IgD-negative memory B cell (primary cell): ENCODE measurements around the gene TLCD3A. TPM values are rescaled to one million over a fixed set of nuclear protein-coding genes. Genes with fewer than 3 reads are reported as not detected.
"Not testable (repeated sequence)": the region's sequence is repeated elsewhere in the genome, so short reads cannot be mapped to it uniquely, and the experiment has no call there.

Source experiments
- H3K27ac Mint-ChIP-seq, 3 donors: one replicate each; pipeline ENCODE4 v1.8.0; 2020 to 2022; ENCODE audit warnings: mild to moderate bottlenecking in 3 of 3, mixed read lengths in 3 of 3, moderate library complexity in 1 of 3
- H3K27me3 Mint-ChIP-seq: one replicate; pipeline ENCODE4 v1.8.0; 2021; ENCODE audit warnings: mixed read lengths
- H3K36me3 Mint-ChIP-seq: one replicate; pipeline ENCODE4 v1.8.0; 2020; ENCODE audit warnings: mild to moderate bottlenecking, mixed read lengths
- H3K4me1 Mint-ChIP-seq, 3 donors: one replicate each; pipeline ENCODE4 v1.8.0; 2020 to 2022; ENCODE audit warnings: mixed read lengths in 3 of 3, mild to moderate bottlenecking in 1 of 3
- H3K4me3 Mint-ChIP-seq, 4 donors: one replicate each; pipeline ENCODE4 v1.8.0; 2020 to 2022; ENCODE audit warnings: mild to moderate bottlenecking in 4 of 4, mixed read lengths in 4 of 4, moderate library complexity in 3 of 4
- H3K9me3 Mint-ChIP-seq, 3 donors: one replicate each; pipeline ENCODE4 v1.8.0; 2020 to 2021; ENCODE audit warnings: mixed read lengths in 3 of 3, mild to moderate bottlenecking in 1 of 3
- polyA plus RNA-seq: library from polyadenylated mRNA; unstranded; fragments of 300-500 nt; fragmentation: Illumina TruSeq; gene quantifications from one replicate; pipeline ENCODE4 v1.2.3, GENCODE V29; 2021

TLCD3A gene
- polyA plus RNA-seq, 1 donor from 2014 or later: 0.65 TPM

GRCh38 chr17:778096-778495 is 45.7 kb downstream of the TLCD3A start:
- H3K9me3 Mint-ChIP-seq: no peaks in the 10 kb centered on the region
- H3K4me1 Mint-ChIP-seq: peaks cover 12 to 20% (median 15%) of the 10 kb centered on the region in 3 donors
- H3K27me3 Mint-ChIP-seq: no peaks in the 10 kb centered on the region
- H3K27ac Mint-ChIP-seq: peak overlapping the region in 1 of 3 donors; percentile 12
- H3K36me3 Mint-ChIP-seq: peaks cover 4% of the 10 kb centered on the region
- H3K4me3 Mint-ChIP-seq: peak overlapping the region in 1 of 4 donors; percentile 68

- H3K4me3 Mint-ChIP-seq: peak within 1 kb of the TSS; percentile 96 to 100 (median 98)
- peak within 1 kb of the TSS; percentile 98 for H3K27ac Mint-ChIP-seq
- peaks cover 2% of the 10 kb centered on the region for H3K36me3 Mint-ChIP-seq
- H3K9me3 Mint-ChIP-seq: no peaks in the 10 kb centered on the region
- no peaks in the 10 kb centered on the region for H3K27me3 Mint-ChIP-seq
- peaks cover 17 to 22% (median 20%) of the 10 kb centered on the region in 3 donors for H3K4me1 Mint-ChIP-seq
These were observed 49.7 kb downstream of the TLCD3A start, which contains the start of the genes GLOD4 and MRM3 for GRCh38 chr17:781805-782731. Gene GLOD4 (minus strand): TSS chr17:782280. CDS start chr17:782255, 25 bp downstream. Gene MRM3 (plus strand): TSS chr17:782353. CDS start chr17:782379, 26 bp downstream.

DNA sequence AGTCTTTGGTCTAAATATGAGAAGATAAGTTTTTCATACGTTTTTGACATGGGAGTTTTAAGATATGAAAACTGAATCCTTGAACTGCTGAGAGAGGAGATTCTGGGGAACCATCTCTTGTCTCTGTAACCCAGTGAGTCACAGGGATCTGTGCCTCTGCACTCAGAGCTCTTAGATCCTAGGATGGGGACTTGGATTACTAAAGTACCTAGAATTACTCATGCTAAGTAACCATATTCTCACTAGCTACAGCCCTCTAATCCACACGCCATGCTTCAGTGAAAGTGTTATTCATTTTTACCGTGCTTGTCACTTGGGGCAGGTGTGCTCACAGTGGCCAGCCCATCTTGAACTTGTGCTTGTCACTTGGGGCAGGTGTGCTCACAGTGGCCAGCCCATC is 51.7 kb downstream of the TLCD3A start:
- H3K4me1 Mint-ChIP-seq: peaks cover 19 to 22% (median 22%) of the 10 kb centered on the region in 3 donors
- H3K9me3 Mint-ChIP-seq: no peaks in the 10 kb centered on the region
- H3K27me3 Mint-ChIP-seq: no peaks in the 10 kb centered on the region
- peaks cover 2% of the 10 kb centered on the region for H3K36me3 Mint-ChIP-seq
- peak overlapping the region; percentile 46 to 97 (median 66) for H3K4me3 Mint-ChIP-seq
- peak overlapping the region in 1 of 3 donors; percentile 98 for H3K27ac Mint-ChIP-seq

- H3K9me3 Mint-ChIP-seq, H3K27me3 Mint-ChIP-seq, H3K36me3 Mint-ChIP-seq, H3K4me3 Mint-ChIP-seq, H3K27ac Mint-ChIP-seq: not testable (repeated sequence)
- H3K4me1 Mint-ChIP-seq: peaks cover 16 to 20% (median 19%) of the 10 kb centered on the region in 3 donors
These were observed 53.5 kb downstream of the TLCD3A start for GRCh38 chr17:785901-786300.

- Mint-ChIP-seq H3K36me3 (peaks cover 2% of the 10 kb centered on the region), H3K9me3 (no peaks in the 10 kb centered on the region), H3K4me3 (no peak overlapping the region), H3K27me3 (no peaks in the 10 kb centered on the region), H3K27ac (peak overlapping the region in 1 of 3 donors; percentile 65), H3K4me1 (peaks cover 10 to 13% (median 12%) of the 10 kb centered on the region in 3 donors)
These were observed 55.3 kb downstream of the TLCD3A start for GRCh38 chr17:787641-788221.

DNA sequence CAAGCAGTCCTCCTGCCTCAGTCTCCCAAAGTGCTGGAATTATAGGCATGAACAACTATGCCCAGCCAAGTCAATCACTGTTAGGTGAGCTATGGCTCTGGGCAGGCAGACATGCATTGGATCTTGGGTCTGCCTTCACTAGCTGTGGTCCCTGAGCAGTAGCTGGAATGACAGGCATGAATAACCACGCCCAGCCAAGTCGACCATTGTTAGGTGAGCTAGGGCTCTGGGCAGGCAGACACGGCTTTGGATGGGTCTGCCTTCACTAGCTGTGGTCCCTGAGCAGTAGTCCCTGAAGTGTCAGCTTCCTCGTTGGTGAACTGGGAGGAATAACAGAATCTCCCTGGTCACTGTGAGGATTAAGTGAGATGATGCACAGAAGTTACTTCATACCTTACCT is 56.2 kb downstream of the TLCD3A start:
- no peak overlapping the region for H3K4me3 Mint-ChIP-seq
- H3K4me1 Mint-ChIP-seq: peaks cover 5 to 10% (median 8%) of the 10 kb centered on the region in 3 donors
- H3K36me3 Mint-ChIP-seq: peaks cover 2% of the 10 kb centered on the region
- H3K27ac Mint-ChIP-seq: no peak overlapping the region
- no peaks in the 10 kb centered on the region for H3K9me3 Mint-ChIP-seq
- no peaks in the 10 kb centered on the region for H3K27me3 Mint-ChIP-seq

DNA sequence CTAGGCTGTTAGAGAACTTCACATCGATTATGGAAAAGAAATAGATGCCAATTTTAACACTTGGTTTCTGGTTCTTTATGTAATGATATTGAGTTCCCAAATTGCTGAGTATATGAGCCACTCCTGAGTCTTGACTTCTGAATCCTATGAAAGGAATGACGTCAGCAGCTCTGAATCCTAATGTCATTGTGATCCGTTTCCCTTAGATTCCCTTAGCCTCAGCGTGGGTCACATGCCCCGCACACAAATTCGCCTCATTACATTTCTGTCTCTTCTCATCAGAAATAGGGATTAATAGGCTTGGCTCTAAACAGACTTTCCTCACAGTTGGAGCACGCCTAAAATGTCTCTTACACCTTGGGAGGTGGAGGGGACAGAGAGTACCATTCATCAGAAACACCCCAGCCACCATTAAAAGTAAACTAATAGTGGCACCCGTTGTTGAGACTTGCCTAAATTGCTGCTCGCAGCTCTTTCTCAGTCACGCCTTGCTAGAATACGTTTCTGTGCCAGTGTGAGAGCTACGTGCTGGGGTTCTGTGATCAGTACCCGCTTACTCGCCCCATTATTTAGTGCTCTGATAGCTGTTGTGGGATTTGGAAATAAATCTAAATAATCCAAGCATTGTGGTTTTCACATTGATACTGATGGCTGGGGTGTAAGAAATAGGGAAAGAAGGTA is 56.9 kb downstream of the TLCD3A start:
- peaks cover 2% of the 10 kb centered on the region for H3K36me3 Mint-ChIP-seq
- peaks cover 0 to 6% (median 4%) of the 10 kb centered on the region in 3 donors for H3K4me1 Mint-ChIP-seq
- no peaks in the 10 kb centered on the region for H3K9me3 Mint-ChIP-seq
- no peak overlapping the region for H3K27ac Mint-ChIP-seq
- no peak overlapping the region for H3K4me3 Mint-ChIP-seq
- no peaks in the 10 kb centered on the region for H3K27me3 Mint-ChIP-seq

- not testable (repeated sequence) for H3K27ac Mint-ChIP-seq, H3K9me3 Mint-ChIP-seq, H3K27me3 Mint-ChIP-seq, H3K36me3 Mint-ChIP-seq
- peaks cover 7 to 10% (median 9%) of the 10 kb centered on the region in 3 donors for H3K4me1 Mint-ChIP-seq
- peak overlapping the region in 1 of 4 donors; percentile 28 for H3K4me3 Mint-ChIP-seq
These were observed 57.8 kb downstream of the TLCD3A start for GRCh38 chr17:789931-790873.

- not testable (repeated sequence) for H3K9me3 Mint-ChIP-seq, H3K4me1 Mint-ChIP-seq, H3K36me3 Mint-ChIP-seq, H3K27ac Mint-ChIP-seq, H3K27me3 Mint-ChIP-seq
- H3K4me3 Mint-ChIP-seq: peak overlapping the region in 1 of 4 donors; percentile 1
These were observed 58.5 kb downstream of the TLCD3A start for GRCh38 chr17:790874-791247.

DNA sequence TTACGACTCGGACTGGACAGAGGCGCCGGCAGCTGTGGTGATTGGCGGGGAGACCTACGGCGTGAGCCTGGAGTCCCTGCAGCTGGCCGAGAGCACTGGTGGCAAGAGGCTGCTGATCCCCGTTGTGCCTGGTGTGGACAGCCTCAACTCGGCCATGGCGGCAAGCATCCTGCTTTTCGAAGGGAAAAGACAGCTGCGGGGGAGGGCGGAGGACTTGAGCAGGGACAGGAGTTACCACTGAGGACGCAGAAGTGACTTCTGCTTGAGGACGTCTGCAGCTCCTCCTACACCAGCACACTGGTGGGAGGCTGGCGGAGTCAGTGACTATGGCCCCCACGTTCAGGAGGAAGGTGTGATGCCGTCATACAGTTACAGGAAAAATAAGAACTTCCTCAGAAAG is 59.4 kb downstream of the TLCD3A start:
- no peaks in the 10 kb centered on the region for H3K9me3 Mint-ChIP-seq
- peaks cover 7 to 9% (median 9%) of the 10 kb centered on the region in 3 donors for H3K4me1 Mint-ChIP-seq
- no peak overlapping the region for H3K4me3 Mint-ChIP-seq
- no peak overlapping the region for H3K27ac Mint-ChIP-seq
- H3K36me3 Mint-ChIP-seq: peaks cover 2% of the 10 kb centered on the region
- no peaks in the 10 kb centered on the region for H3K27me3 Mint-ChIP-seq

GRCh38 chr17:792277-792676 is 59.9 kb downstream of the TLCD3A start:
- H3K4me1 Mint-ChIP-seq: peaks cover 6 to 7% (median 7%) of the 10 kb centered on the region in 3 donors
- peaks cover 2% of the 10 kb centered on the region for H3K36me3 Mint-ChIP-seq
- H3K4me3 Mint-ChIP-seq: no peak overlapping the region
- peak overlapping the region in 1 of 3 donors; percentile 31 for H3K27ac Mint-ChIP-seq
- H3K9me3 Mint-ChIP-seq: no peaks in the 10 kb centered on the region
- H3K27me3 Mint-ChIP-seq: no peaks in the 10 kb centered on the region
